MV-4-11 (cell line): ENCODE results near the gene SDF4.
"Not testable (repeated sequence)": the region's sequence is repeated elsewhere in the genome, so short reads cannot be mapped to it uniquely, and the experiment has no call there.

Source experiments
- DNase-seq: peaks from one replicate; lab custom pipeline; 2025; lab: John Stamatoyannopoulos, UW

The SDF4 gene

GRCh38 chr1:1259951-1260600 lies 28.3 kb upstream of the SDF4 start:
- DNase-seq, result peak; percentile 92

DNA sequence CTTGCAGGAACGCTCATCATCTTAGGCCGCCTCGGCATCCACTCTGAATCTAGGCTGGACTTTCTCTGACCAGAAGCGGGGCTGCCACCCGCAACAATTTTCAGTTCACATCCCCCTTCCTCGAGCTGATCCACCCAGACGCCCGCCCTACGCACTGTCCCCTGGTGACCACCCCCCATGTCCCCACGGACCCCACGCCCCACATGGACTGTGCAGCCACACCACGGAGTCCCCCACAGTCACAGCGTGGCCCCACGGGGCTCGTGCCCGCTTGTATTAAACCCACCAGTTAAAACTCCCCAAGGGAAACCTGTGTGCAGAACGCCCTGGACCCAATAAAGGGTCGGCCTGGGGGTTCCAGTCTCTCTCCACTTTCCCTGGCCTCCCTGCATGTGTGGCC lies 27.7 kb upstream of the SDF4 start:
- no peak for DNase-seq

DNA sequence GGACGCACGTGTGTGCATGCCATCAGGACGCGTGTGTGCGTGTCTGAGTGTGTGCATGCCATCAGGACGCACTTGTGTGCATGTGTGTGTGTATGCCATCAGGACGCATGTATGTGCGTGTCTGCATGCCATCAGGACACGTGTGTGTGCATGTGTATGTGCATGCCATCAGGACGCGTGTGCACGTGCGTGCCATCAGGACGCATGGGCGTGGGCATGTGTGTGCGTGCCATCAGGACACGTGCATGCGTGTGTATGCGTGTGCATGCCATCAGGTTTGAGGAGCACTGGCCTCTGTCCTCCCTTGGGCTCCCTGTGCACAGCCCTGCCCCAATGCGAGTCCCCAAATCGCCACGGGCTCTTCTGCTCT lies 27.3 kb upstream of the SDF4 start:
- DNase-seq, result no peak

- no peak for DNase-seq
Measured at GRCh38 chr1:1256956-1257871, 25.4 kb upstream of the SDF4 start.

DNA sequence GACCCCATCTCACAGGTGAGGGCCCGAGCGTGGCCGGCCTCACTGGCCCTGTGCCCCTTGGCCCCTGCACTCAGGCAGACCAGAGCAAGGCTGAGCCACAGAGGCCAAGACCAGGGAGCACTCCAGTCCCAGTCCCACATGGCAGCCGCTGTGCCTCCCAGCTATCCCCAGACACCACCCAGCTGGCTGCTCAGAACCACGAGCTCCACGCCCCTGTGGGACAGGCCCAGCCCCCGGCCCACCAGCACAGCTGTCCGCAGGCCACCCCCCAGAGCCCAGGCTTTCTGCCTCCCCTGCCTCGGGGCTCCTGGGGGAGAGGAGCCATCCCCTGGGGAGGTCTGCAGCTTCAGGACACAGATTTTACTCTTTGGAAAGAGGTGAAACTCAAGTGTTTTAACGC lies 23.8 kb upstream of the SDF4 start:
- no peak for DNase-seq

DNA sequence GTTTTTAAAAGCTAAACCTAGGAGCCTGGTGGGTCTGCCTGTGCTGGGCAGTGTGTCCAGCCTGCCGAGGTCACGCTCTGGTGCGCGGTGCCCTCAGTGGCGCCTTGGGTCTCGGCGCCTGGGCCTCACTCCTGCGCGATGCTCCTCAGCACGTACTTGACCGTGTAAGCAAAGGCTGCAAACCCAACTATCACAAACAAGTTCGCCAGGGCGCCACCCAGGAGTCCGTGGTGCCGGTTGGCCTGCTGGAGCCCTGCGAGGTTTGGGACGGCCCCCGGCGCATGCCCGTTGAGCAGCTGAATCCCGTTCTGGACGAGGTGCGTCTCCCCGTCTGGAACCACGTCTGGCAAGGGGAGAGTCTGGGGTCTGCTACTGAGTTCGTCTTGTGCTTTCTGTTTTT lies 23.3 kb upstream of the SDF4 start:
- DNase-seq, result no peak

DNA sequence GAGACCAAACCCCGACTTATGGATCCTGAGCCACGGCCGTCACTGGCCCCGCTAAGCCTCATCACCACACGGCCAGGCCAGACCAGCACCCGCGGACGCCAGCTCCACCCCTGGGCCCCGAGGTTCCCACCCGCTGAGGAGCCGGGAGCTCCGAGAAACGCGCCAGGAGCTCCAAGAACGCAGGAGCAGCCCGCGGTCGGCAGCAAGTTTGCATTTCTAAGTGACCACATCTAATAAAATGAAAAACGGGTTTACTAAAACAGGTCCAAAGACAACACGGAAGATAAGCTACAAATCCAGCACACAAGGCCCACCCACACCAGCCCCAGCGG lies 22.8 kb upstream of the SDF4 start:
- no peak for DNase-seq

GRCh38 chr1:1253972-1254666 lies 22.3 kb upstream of the SDF4 start:
- no peak for DNase-seq

DNA sequence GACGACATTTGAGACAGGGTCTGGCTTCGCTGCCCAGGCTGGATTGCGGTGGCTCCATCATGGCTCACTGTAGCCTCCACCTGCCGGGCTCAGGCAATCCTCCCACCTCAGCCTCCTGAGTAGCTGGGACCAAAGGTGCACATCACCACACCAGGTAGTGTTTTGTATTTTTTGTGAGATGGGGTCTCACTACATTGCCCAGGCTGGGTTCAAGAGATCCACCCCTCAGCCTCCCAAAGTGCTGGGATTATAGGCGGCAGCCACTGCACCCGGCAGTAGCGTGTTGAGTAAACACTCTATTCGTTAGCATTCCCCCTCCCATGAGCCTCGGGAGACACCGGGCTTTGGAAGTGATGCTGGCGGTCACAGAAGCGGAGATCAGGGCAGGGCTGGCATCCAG lies 21.5 kb upstream of the SDF4 start:
- no peak for DNase-seq

- no peak for DNase-seq
Measured at GRCh38 chr1:1250786-1251284, 19.0 kb upstream of the SDF4 start.

DNA sequence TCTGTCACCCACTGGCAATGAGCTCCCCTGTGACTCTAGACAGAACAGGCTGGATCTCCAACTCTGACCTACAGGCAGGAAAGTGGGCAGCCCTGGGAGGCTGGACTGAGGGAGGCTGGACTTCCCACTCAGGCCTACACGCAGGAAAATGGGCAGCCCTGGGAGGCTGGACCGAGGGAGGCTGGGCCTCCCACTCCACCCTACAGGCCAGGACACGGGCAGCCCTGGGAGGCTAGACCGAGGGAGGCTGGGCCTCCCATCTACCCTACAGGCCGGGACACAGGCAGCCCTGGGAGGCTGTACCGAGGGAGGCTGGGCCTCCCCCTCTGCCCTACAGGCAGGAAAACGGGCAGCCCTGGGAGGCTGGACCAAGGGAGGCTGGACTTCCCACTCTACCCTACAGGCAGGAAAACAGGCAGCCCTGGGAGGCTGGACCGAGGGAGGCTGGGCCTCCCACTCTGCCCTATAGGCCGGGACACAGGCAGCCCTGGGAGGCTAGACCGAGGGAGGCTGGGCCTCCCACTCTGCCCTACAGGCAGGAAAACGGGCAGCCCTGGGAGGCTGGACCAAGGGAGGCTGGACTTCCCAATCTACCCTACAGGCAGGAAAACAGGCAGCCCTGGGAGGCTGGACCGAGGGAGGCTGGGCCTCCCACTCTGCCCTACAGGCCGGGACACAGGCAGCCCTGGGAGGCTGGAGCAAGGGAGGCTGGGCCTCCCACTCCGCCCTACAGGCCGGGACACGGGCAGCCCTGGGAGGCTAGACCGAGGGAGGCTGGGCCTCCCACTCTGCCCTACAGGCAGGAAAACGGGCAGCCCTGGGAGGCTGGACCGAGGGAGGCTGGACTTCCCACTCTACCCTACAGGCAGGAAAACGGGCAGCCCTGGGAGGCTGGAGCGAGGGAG lies 16.5 kb upstream of the SDF4 start:
- not testable (repeated sequence) for DNase-seq

DNA sequence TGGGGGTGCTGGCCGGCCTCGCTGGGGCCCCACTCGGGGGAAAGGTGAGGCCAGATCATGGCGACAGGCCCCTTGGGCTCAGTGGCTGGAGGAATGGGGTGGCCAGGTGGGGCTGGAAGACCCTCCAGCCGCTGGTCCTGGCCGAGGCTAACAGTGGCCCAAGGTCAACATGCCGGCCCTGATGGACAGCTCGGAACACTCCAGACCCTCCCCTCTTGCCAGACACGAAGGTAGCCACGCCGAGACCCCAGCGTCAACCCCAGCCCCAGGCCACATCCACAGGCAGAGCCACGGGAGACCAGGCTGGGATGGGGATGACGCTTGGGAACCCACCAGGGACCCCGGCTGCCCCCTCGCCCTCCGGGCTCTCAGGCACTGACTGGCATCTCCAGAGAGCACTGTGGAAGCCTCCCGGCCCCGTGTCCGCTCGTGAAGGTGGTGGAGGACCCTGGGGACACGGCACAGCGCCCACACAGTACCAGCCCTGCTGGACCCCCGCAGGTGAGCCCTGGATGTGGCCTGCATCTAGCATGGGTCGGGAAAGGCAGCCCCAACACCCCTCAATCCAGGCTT lies 15.6 kb upstream of the SDF4 start:
- DNase-seq, result no peak

GRCh38 chr1:1246577-1247340 lies 15.0 kb upstream of the SDF4 start, which contains the start of gene C1QTNF12:
TSS of gene C1QTNF12 (minus strand) at chr1:1246722. CDS start at chr1:1246690, 32 bp downstream.
- no peak for DNase-seq

DNA sequence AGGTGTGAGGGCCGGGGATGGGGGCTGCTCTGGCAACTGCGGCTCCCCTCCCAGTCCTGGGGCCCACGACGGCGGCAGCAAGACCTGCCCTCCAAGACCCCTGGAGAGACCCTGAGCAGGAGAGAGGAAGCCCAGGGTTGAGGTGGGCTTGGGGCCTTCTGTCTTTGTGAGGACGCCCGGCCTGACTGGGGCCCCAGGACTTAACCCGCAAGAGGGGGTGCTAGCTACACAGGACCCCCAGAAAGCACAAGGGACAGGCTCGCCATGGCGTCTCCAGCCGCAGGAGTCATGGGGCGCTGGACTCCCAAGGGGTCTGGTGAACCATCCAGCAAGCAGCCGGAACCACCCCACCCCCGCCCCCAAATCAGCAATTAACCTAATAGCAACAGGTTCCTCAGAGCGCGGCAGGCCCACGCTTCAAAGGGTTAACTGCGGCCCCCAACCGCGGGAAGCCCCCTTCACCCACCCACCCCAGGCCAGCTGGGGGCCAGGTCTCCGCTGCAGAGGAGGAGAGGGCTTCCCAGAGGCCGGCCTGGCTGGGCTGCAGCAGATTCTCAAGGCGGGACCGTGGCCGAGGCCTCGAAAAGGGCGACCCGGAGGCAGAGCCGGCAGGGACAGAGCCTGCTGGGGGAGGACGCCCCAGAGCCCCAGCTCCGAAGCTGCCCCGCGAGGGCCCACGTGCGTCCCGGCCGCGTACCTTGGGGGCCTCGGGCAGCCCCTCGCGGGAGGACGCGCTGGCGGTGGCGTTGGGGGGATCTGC lies 14.2 kb upstream of the SDF4 start:
- no peak for DNase-seq

DNA sequence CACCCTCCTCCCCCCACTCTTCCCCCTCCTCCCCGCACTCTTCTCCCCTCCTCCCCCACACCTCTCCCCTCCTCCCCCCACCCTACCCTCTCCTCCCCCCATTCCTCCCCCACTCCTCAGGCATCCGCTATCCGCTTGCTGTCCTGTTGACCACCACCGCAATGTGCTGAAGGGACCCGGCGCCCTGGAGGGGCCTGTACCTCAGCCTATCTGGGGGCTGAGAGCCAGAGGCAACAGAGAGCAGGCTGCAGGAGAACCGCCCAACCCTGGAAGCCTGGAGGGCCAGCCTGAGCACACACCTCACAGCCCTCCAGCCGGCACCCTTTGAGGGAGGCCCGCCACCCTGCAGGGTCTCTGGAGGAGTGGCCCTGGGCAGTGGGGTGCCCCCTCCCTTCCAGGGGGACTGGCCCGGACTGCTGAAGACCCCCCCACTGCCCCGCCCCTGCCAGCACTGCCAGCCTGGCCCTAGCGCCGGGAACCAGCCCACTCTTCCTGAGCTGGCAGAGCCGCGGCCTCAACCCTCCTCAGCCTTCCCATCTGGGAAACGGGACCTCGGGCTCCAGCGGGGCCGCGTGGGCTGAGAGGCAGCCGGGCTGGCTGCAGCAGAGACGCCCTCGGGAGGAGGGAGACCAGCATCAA lies 13.5 kb upstream of the SDF4 start:
- no peak for DNase-seq

GRCh38 chr1:1244192-1244811 lies 12.5 kb upstream of the SDF4 start:
- DNase-seq, result no peak

GRCh38 chr1:1243807-1244191 lies 12.0 kb upstream of the SDF4 start:
- no peak for DNase-seq

DNA sequence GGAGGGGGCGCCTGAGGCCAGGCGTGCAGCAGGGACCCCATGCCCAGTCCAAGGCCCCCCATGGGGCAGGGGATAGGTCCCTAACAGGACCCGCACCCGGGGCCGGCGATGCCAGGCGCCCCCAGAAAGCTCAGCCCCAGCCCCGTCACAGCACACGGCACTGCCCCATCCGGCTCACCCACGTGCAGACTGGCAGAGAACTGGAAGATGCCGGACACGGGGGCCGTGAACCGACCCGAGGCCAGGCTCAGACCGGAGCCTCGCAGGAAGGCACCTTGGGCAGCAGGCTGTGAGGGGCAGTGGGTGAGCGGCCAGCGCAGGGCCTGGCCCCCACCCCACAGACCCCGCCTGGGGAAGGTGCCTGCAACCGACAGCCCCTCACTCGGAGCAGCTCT lies 11.5 kb upstream of the SDF4 start:
- no peak for DNase-seq
